Mucosa of gallbladder (tissue), 1 donor: ENCODE measurements around the gene TENM4. TPM values are rescaled to one million over a fixed set of nuclear protein-coding genes. Genes with fewer than 3 reads are reported as not detected.
"Not testable (repeated sequence)": the region's sequence is repeated elsewhere in the genome, so short reads cannot be mapped to it uniquely, and the experiment has no call there.

Experiments
- DNase-seq: peaks from one replicate; pipeline ENCODE4 v3.0.0-alpha.2; 2020; ENCODE audit warnings: low spot score
- total RNA-seq: library from RNA; stranded (reverse); gene quantifications from one replicate; pipeline ENCODE4 v1.2.1, GENCODE V29; 2021
- donor health status: DM: no; HTN: no; CAD: no.

TENM4 gene
- total RNA-seq, 1 donor from 2014 or later: 8.4 TPM

DNA sequence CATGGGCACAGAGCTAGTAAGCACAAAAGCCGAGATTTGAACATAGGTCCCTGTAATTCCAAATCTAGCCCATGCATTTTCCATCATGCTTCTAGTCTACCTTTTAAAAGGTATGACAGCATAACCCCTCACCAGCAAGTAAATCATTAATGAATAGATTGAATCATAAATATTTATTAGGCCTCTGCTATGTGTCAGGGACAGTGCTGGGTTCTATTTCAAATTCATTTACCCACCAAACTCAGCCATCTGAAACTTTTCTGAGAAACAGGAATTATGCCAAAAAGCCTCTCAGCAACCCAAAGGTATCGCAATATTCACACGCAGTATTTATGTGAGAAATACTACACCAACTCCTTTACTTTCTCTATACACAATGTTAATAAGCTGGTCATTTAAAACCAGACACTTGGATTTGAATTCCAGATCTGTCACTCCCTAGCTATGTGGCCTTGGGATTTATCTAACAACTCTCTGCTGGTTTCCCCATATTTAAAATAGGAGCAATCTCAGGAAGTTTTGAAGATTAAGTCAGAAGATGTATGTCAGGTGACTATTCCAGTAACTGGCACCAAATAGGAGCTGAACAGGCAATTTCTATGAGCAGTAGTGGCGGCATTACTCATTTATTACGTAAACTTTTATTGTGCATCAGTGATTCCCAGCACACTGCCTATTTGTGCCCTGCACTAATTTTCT, 191.4 kb downstream of the TENM4 start:
- DNase-seq: no peak

- no peak for DNase-seq
Measured at GRCh38 chr11:79244798-79245197, 196.0 kb downstream of the TENM4 start.

DNA sequence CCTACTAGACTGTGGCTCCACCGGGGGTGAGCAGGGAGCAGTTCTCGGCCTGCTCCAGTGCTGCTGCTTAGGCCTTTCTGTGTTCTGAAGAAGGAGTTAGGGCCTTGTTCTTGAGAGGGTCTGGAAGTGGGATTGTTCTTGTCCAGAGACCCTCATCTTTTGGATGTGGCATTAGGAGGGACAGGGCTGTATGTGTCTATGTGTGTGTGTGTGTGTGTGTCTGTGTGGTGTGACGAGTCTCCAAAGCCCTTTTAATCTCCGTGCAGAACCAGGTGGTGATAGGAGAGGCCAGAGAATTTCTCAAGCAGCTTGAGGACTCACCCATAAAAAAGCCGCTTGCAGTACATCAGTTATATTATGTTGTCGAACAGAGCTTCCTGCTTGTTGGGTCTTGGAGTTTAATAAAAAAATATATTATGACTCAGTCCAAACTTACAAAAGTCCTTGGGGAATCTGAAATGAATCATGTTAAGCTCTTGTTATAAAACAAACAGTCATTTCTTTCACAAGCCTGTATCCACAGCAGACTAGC, 196.5 kb downstream of the TENM4 start:
- DNase-seq: no peak

DNA sequence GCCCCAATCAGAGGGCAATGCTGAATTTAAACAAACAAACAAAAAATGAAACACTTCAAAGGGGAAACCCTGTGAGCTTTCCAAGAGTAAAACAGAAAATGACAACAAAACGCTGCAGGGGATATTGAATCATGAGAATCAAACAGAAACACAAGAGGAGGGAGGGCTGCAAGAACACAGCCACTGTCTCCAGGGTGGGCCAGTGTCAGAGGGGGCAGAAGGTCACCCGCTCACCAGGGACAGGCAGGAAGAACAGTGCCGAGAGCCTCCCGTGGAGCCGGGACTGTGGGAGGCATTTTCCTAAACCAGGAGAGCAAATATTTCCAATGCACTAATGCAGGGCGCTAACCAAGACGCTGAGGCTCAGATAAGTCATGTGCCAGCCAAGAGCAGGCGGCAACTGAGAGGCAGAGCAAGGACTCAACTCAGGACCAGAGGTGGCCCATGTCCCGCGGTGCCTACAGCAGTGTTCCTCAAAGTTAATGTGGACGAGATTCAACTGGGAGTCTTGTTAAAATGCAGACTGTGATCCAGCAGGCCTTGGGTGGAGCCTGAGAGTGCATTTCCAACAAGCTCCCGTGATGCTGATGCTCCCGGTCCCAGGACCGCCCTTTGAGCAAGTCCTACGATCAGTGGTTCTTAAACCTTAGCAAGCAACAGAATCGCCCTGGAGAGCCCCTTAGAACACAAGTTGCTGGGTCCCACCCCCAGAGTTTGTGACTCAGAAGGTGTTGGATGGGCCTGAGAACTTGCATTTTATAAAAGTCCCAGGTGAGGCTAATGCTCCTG, 197.2 kb downstream of the TENM4 start:
- no peak for DNase-seq

- no peak for DNase-seq
Measured at GRCh38 chr11:79242616-79243015, 198.2 kb downstream of the TENM4 start.

- DNase-seq: no peak
Measured at GRCh38 chr11:79241852-79242241, 199.0 kb downstream of the TENM4 start.

DNA sequence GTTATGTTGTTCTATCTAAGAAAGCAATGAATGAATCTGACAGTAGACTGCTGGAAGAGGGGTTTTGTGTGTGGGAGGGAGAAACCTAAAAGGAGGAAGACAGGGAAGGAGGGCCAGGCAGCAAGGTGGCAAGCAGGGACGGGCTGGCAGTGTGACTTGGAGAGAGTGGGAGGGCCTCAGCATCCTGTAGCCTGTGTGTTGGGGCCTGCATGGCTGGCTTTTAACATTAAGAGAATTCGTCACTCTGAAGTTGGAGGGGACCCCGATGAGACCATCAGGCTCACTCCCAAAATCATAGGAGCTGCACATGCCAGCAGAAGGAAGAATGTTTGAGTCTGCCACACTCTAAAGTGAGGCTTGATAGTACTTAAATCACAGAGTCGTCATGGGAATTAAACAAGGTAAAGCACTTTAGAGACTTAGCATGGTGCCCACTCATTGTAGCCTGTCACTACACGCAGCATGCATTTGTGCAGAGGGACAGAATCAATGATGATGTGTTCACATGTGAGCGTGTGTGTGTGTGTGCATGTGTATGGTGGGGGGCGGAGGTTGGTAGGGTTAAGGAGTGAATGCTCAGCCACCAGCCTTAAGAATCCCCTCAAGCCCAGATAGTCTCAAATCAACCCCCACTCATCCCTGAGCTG, 199.5 kb downstream of the TENM4 start:
- DNase-seq: no peak

DNA sequence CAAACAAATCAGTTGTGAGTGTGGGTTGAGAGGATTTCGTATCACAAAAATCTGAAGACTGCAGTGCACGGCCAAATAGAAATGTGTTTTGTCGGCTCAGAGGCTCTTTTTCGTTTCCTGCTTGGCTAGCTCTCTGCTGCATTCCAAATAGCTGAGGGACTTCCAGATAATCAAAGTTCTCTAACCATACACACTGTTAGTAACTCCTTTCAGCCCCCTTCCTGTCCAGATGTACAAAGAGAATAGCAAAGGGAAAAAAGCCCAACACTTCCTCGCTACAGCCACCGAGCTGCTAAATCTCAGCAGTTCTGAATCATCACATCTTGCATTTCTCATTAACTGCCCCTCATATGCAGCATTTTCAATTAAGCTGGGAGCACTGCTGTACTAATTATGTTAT, 203.1 kb downstream of the TENM4 start:
- DNase-seq: no peak

- no peak for DNase-seq
Measured at GRCh38 chr11:79237091-79237490, 203.7 kb downstream of the TENM4 start.

- no peak for DNase-seq
Measured at GRCh38 chr11:79236541-79236971, 204.3 kb downstream of the TENM4 start.

DNA sequence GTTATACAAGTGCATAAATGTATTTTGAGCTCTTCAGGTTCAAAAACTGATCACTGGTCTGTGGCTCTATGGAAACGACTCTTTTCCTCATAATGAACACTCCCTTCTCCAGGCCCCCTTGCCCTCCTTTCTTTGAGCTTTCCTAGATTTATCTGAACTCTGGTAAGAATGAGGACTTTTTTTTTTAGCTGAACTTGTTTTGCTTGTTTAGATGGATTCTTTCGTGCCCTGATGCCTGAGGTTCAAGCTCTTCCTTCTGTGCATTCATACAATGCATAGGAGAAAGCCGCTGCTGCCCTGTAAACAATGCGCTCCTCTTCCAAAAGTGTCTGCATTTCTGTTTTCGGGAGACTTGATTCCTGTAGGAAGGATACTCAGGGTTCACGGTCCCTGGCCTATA, 205.1 kb downstream of the TENM4 start:
- no peak for DNase-seq

- DNase-seq: no peak
Measured at GRCh38 chr11:79232346-79232745, 208.5 kb downstream of the TENM4 start.

DNA sequence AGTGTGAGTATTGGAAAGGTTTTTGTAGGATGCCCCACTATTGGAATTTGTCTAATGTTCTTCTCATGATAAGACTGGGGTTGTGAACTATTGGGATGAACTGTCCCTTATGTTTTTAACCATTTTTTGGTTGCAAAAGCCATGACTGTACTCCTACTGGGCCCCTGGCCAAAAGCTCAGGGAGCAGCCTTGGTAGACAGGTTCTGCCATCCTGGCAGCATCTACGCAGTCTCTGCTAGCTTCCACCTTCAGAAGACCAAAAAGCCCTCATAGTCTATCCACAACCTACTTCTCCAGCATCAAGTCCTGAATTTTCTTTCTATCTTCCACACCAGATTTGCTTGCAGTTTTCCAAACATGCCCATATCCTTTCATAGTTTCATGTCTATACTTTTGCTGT, 211.8 kb downstream of the TENM4 start:
- no peak for DNase-seq

DNA sequence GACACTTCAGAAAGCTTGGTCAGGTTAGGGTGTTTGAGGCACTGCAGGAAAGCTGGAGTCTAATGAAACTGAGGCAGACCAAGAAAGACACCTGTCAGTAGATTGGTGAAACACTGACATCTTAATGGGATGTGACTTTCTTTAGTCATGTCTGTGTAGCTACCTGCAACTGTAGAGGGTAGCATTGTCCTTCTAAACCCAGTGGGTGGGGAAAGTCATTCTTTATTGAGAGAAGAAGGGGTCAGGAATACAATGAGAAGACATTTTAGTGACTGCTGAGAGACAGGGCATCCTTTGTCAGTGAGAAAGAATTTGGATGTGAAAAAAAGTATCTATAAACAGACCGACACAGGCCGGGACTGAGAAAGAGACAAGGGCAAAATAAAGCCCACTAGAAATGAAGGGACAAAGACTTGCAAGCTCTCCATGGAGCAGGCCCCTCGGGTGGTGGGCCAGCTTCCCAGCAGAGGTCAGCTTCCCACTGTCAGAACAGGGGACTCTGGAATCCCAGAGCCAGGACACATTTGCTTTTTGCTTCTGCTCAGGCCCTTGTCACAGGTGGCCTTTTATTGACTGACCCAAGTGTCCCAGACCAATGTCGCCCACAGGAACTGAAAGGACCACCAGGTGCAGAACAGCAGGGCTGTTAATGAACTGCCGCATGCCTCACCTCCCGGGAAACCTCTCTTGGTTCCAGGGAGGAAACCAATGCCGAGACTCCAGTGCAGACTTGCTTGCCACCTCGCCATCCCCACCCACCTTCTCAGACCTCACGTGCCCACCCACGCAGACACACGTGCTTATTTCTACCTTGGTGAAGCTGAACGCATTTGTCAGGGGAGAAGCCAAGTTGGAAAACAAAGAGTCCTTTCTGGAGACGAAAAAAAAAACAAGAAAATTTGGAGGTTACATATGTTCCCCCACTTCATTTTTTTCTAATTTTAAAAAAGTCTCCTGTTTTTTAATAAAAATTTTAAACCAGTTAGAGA, 212.8 kb downstream of the TENM4 start:
- no peak for DNase-seq

DNA sequence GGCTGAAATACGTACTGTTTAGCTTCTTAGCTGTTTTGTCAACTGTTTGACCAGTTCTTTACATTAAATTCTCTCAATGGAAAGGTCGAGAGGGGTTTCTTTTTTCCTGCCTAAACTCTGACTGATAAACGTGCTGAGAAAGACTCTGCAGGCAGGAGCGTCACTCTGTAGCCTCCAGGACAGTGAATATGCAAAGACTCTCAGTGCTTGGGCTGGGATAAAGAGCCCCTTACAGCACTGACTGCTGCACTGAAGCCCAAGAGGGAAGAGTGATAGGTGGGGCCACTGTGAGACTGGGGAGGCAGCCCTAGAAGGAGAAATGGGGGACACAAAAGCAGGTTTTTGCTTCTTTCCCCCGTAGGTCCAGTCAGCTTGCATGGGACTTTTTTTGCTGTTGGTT, 213.5 kb downstream of the TENM4 start:
- DNase-seq: no peak

DNA sequence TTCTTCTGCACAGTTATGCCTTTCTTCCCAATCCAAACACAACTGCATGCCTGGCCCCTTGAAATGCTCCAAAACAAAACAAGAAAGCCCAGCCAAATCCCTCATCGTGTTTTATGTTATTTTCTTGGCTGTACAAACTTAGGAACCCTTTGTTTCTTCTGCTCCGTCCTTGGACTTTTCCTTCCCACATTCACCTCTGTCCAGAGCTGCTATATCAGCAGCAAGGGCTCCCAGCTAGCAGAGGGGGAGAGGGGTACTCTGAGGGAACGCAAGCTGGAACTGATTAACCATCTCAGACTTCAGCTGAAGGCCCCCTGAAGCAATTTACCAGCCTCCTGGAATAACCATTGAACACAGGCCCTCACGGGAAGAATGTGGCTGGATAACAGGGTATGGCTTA, 214.7 kb downstream of the TENM4 start:
- no peak for DNase-seq

DNA sequence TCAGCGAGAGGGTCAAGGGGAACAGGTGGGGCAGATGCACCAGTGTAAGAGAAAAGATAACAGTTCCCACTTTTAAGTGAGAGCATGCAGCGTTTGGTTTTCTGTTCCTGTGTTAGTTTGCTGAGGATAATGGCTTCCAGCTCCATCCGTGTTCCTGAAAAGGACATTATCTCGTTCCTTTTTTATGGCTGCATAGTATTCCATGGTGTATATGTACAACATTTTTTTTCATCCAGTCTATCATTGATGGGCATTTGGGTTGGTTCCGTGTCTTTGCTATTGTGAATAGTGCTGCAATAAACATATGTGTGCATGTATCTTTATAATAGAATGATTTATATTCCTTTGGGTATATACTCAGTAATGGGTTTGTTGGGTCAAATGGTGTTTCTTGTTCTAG, 218.7 kb downstream of the TENM4 start:
- DNase-seq: not testable (repeated sequence)

DNA sequence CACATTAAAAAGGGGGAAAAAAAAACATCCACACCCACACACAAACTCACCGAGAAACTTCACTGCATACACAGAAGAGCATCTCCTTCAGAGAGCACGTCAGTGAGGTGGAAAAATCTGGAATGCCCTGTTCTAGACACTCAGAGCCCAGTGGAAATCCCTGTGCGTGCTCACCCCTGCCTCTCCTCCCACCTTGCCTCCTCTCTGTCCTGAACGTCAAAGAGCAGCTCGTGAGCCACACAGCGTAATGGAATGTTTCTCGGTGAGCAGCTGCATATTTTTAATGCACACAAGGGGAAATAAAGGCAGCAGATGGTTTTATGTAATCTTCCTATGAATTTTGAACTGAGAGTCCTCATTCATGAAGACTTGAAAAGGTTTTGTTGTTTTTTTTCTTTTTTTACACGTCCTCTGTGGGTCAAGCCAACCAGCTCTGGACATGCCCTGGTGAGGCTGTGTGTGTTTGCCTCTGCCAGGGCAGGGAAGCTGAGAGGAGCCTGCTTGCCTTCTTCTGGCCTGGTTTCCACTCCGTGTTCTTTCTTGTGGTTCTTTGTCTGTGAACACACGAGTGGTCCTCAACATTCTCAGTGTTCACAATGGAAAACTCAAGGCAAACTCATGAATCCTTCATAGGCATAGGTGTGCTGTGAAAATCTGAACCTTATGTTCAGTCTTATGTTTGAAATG, 219.2 kb downstream of the TENM4 start:
- no peak for DNase-seq

GRCh38 chr11:79220171-79220570, 220.7 kb downstream of the TENM4 start:
- no peak for DNase-seq

DNA sequence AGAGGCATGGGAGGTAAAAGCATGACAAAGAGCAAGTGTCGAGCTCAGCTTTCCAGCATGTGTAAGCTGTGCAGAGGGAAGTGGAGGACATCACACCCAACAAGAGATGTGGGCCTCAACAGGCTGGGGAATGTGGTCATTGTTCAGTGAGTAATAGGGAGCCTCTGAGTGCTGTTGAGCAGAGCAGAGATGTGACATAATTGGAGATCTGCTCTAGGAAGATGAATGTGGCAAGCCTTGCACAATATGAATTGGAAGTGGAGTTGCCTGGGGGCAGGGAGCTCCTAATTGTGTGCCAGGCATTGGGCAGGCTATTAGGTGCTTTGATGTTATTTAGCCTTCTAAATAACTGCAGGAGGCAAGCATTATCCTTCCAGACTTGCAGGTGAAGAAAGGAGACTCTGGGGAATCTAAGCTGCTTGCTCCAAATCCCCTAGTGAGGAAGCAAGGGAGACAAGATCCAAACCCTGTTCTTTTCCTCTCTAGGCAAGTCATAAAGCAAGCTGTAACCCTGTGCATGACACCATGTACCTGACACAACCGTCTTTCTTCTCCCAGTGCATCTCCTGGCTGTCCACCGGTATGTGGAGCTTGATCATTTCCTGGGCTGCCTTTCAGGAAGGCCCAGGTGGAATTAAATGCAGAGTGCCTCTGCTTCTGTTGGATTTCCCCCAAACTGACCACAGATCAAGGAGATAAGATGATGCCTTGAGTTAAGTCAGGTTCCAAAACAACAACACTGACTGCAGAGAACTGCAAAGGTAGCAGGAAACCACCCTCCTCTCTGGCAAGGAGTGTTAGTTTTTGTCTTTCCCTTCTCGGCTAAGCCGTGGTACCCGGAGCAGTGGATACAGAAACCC, 221.4 kb downstream of the TENM4 start:
- no peak for DNase-seq
